Activated gamma-delta T cell treated with Interleukin-2 at 50 U/mL for 16 hours (primary cell): ENCODE data around the gene GNG8.

ENCODE experiments used
- DNase-seq: peaks from one replicate; pipeline ENCODE4 v3.0.0-alpha.2; 2020

GNG8 gene

DNA sequence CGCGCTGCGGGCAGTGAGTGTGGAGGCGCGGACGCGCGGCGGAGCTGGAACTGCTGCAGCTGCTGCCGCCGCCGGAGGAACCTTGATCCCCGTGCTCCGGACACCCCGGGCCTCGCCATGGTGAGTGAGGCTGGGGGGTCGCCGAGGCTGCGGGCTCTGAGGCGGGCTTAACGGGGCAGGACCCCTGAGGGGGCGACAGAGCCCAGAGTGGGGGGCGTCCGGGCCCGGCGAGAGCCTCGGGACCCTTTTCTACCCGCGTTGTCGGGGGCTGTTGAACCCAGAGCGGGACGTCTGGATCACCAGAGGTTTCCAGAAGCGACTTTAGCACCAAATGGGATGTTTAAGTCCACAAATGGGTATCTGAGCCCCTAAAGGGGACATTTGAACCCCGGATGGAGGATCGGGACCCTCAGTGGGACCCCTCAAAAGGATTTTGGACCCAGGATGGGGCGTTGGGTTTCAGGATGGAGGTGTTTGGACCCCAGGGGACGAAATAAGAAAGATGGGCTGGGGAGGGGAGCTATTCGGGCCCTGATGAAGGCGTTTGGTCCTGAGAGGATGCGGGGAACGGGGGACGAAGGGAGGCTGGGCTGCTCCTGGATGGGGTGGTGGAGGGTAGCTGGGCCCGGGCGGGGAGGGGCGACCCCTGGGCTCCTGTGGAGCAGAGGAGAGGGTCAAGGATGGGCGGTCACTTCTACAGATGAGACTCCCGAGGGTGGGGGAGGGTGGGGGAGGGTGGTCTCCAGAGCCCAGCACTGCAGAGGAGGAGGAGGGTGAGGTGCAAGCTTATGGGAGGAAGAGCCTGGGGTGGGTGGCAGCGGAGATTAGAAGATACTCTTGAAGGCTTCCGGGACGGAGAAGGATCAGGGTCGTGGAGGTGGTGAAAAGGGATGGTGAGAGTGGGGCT, 34.4 kb downstream of the GNG8 start, which contains the start of gene CALM3:
TSS of gene CALM3 (plus strand) at position 13 of the 907 bp plus-strand sequence. CDS start at position 118, 105 bp downstream.
- DNase-seq: no peak

DNA sequence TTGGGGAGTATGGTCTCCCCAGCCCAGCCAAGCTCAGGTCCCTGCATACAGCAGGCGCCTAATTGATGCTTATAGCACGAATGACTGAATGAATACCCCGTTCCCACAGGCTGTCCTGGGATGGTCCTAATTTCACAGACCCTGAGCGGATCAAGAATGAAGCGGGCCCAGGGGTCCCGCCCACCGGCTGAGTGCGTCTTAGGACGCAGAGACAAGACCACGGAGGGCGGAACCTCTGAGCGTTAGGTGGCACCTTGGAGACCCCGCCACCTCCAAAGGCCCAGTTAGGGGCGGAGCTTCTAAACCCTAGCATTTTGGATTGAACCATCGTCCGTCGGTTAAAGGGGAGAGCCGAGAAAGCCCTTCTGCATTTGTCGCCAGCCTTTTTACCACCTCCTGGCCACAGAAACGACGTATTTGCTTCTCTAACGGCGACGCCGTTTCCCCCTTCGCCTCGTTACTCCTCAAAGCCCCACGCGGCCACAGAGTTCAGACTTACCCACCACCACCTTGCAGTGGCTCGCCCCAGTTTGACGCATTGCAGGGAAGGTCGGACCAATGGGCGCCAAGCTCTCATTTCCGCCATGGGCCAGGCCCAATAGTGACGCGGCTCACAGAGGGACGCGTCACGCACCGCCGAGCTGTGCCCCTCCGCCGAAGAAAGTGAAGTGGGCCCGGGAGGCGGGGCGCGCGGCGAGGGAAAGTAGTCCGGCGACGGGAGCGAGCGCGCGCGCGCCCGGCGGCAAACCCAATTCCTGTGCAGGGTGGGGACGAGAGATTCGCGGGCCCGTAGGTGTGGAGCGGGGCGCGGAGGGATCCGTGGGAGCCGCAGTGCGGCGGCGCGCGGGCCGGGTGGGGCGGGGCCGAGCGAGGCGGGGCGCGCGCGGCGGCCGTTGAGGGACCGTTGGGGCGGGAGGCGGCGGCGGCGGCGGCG, 35.4 kb downstream of the GNG8 start:
- DNase-seq: peak; percentile 96

DNA sequence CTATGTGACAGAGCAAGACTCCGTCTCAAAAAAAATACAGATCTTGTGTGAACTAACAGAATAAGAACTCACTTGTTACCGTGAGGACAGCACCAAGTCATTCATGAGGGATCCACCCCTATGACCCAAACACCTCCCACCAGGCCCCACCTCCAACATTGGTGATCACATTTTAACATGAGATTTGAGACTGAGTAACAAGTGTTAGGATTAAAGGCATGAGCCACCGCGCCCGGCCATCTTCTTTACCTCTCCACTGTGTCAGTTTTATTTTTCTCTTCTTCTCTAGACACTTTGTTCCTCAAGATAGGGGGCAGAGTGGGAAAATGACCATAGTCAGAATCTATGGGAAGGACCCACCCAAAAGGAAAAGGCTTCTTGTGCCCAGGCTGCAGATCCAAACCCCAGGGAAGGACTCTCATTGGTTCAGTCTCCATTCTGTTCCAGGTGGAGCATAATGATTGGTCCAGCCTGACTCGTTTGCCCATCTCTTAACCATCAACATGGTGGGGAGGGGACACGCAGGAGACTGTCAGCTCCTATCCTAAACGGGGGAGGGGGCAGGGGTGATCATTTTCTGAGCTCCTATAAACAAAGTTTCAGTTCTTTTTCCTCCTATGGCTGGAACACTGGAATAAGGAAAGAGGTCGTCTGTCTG, 36.2 kb downstream of the GNG8 start:
- no peak for DNase-seq

DNA sequence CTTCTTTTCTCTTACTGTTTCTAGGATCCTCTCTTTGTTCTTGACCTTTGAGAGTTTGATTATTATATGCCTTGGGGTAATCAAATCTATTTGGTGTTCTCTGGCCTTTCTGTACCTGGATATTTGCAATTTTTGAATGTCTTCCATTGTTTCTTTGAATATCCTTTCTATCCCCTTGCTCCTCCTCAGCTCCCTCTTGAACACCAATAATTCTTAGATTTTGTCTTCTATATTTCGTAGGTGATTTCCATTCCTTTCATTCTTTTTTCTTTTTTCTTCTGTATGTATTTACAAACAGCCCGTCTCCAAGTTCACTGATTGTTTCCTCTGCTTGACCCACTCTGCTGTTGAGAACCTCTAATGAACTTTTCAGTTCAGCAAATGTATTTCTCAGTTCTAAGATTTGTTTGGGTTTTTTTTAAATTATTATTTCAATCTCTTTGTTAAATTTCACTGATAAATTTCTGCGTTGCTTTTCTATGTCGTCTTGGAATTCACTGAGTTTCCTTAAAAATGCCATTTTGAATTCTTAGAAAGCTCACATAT, 37.6 kb downstream of the GNG8 start:
- no peak for DNase-seq

GRCh38 chr19:46596008-46596407, 40.0 kb downstream of the GNG8 start:
- no peak for DNase-seq

DNA sequence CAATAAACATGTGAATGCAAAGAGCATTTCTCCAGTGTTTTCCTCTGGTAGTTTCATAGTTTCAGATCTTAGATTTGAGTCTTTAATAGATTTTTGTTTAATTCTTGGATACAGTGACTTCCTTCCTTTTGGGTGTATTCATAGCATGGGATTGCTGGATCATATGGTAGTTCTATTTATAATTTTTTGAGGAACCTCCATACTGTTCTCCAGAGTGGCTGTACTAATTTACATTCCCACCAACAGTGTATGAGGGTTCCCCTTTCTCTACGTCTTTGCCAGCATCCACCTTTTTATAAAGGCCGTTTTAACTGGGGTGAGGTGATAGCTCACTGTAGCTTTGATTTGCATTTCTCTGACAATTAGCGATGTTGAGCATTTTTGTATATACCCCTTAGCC, 44.1 kb downstream of the GNG8 start:
- no peak for DNase-seq

GRCh38 chr19:46591254-46591653, 44.7 kb downstream of the GNG8 start:
- no peak for DNase-seq

- no peak for DNase-seq
Observed at GRCh38 chr19:46587861-46588260, 48.1 kb downstream of the GNG8 start.

GRCh38 chr19:46586294-46586693, 49.7 kb downstream of the GNG8 start:
- no peak for DNase-seq

GRCh38 chr19:46585539-46585938, 50.5 kb downstream of the GNG8 start:
- no peak for DNase-seq
